IMR-90 (cell line): ENCODE measurements around the gene ROR2. TPM values are rescaled to one million over a fixed set of nuclear protein-coding genes. Genes with fewer than 3 reads are reported as not detected.

ENCODE experiments used
- ATAC-seq: fragments of 200-7000 bp; cut with Tn5 transposase; 2 replicates; pipeline ENCODE4 v1.9.1; 2020; ENCODE audit warnings: low read depth, mild to moderate bottlenecking, moderate library complexity
- BruUV-seq: library from RNA; stranded (reverse); fragments of 400-500 nt; replicated peaks from 2 replicates; lab custom pipeline; 2021; lab: Mats Ljungman, UMichigan
- CTCF ChIA-PET: fragments of 300-600 bp; formaldehyde crosslinking; extraction: SDS; loops from one replicate; lab custom pipeline; 2021; ENCODE audit warnings: antibody characterized with exemption; lab: Yijun Ruan, JAX
- POLR2A ChIA-PET: fragments of 300-600 bp; sonication (Branson Sonifier 250); formaldehyde crosslinking; loops from one replicate; lab custom pipeline; 2022; ENCODE audit warnings: antibody characterized with exemption; ENCODE audit not compliant: unreplicated experiment; lab: Charles Lee
- DNase-seq: peaks from one replicate; pipeline ENCODE4 v3.0.0; 2013
- H2AFZ ChIP-seq: replicated peaks from 2 replicates; pipeline ENCODE3; 2013; ENCODE audit warnings: low read length, mild to moderate bottlenecking; ENCODE audit not compliant: poor library complexity
- H2AK5ac ChIP-seq: 2 replicates; pipeline ENCODE4 v1.6.1; 2013; ENCODE audit warnings: low read depth, low read length, inconsistent platforms
- H2AK9ac ChIP-seq: replicated peaks from 2 replicates; pipeline ENCODE3; 2013; ENCODE audit warnings: mild to moderate bottlenecking, low read depth, low read length, moderate library complexity; ENCODE audit not compliant: poor library complexity
- H2BK120ac ChIP-seq: 2 replicates; pipeline ENCODE4 v1.6.1; 2013; ENCODE audit warnings: low read depth, low read length, inconsistent platforms
- H2BK15ac ChIP-seq: 3 replicates; pipeline ENCODE4 v1.6.1; 2013; ENCODE audit warnings: low read depth, low read length, inconsistent platforms
- H2BK20ac ChIP-seq: 2 replicates; pipeline ENCODE4 v1.6.1; 2013; ENCODE audit warnings: low read depth, mild to moderate bottlenecking, inconsistent platforms, low read length, moderate library complexity
- H2BK5ac ChIP-seq: 2 replicates; pipeline ENCODE4 v1.6.1; 2013; ENCODE audit warnings: mild to moderate bottlenecking, low read depth, low read length, inconsistent platforms; ENCODE audit not compliant: poor library complexity, severe bottlenecking
- H3K14ac ChIP-seq: replicated peaks from 2 replicates; pipeline ENCODE4 v1.6.1; 2013; ENCODE audit warnings: low read depth, low read length, inconsistent platforms
- H3K18ac ChIP-seq: 2 replicates; pipeline ENCODE4 v1.6.1; 2013; ENCODE audit warnings: low read depth, low read length, control low read depth
- H3K23ac ChIP-seq: 2 replicates; pipeline ENCODE4 v1.6.1; 2013; ENCODE audit warnings: low read depth, low read length, inconsistent platforms
- H3K27ac ChIP-seq: 2 replicates; pipeline ENCODE4 v1.5.1; 2013; ENCODE audit warnings: mild to moderate bottlenecking, control low read depth, low read length; ENCODE audit not compliant: insufficient read depth
- H3K27me3 ChIP-seq: 2 replicates; pipeline ENCODE4 v1.6.1; 2013; ENCODE audit warnings: low read length; ENCODE audit not compliant: control insufficient read depth, insufficient read depth
- H3K36me3 ChIP-seq: 2 replicates; pipeline ENCODE4 v1.6.1; 2013; ENCODE audit warnings: low read length, mixed read lengths; ENCODE audit not compliant: control insufficient read depth, insufficient read depth
- H3K4ac ChIP-seq: 2 replicates; pipeline ENCODE4 v1.6.1; 2013; ENCODE audit warnings: low read depth, low read length, inconsistent platforms
- H3K4me1 ChIP-seq: 2 replicates; pipeline ENCODE4 v1.6.1; 2013; ENCODE audit warnings: low read length, mixed read lengths; ENCODE audit not compliant: control insufficient read depth, insufficient read depth
- H3K4me2 ChIP-seq: 2 replicates; pipeline ENCODE4 v1.6.1; 2013; ENCODE audit warnings: low read depth, mild to moderate bottlenecking, control low read depth, low read length, moderate library complexity
- H3K4me3 ChIP-seq: 2 replicates; pipeline ENCODE4 v1.5.1; 2013; ENCODE audit warnings: low read depth, mild to moderate bottlenecking, control low read depth, low read length, moderate library complexity; ENCODE audit not compliant: insufficient read depth
- H3K56ac ChIP-seq: 2 replicates; pipeline ENCODE4 v1.6.1; 2013; ENCODE audit warnings: low read length, inconsistent platforms; ENCODE audit not compliant: insufficient read depth; ENCODE audit errors: extremely low read depth
- H3K79me1 ChIP-seq, 2 experiments: 2 replicates each; pipeline ENCODE4 v1.6.1; 2013; ENCODE audit warnings: low read length in 2 of 2, inconsistent platforms in 1 of 2, low read depth in 1 of 2
- H3K9ac ChIP-seq: 2 replicates; pipeline ENCODE4 v1.6.1; 2013; ENCODE audit warnings: low read depth, low read length, control low read depth
- H3K9me1 ChIP-seq: 2 replicates; pipeline ENCODE4 v1.6.1; 2013; ENCODE audit warnings: low read length, inconsistent platforms; ENCODE audit not compliant: insufficient read depth
- H3K9me3 ChIP-seq: 2 replicates; pipeline ENCODE4 v1.6.1; 2013; ENCODE audit warnings: low read length; ENCODE audit not compliant: control insufficient read depth, insufficient read depth
- H4K20me1 ChIP-seq: 2 replicates; pipeline ENCODE4 v1.6.1; 2013; ENCODE audit warnings: low read length, inconsistent platforms; ENCODE audit not compliant: insufficient read depth
- H4K5ac ChIP-seq: 2 replicates; pipeline ENCODE4 v1.6.1; 2013; ENCODE audit warnings: mild to moderate bottlenecking, low read depth, low read length, control low read depth
- H4K8ac ChIP-seq, 2 experiments: 2 replicates each; pipeline ENCODE4 v1.6.1; 2013; ENCODE audit warnings: low read depth in 2 of 2, low read length in 2 of 2, control low read depth in 1 of 2, inconsistent platforms in 1 of 2
- H4K91ac ChIP-seq: 2 replicates; pipeline ENCODE4 v1.6.1; 2013; ENCODE audit warnings: low read depth, low read length, inconsistent platforms; ENCODE audit not compliant: insufficient read depth
- MXI1 ChIP-seq: IDR thresholded peaks from 2 replicates; pipeline ENCODE4 v1.6.1; 2012; ENCODE audit warnings: low read depth, mild to moderate bottlenecking, low read length, moderate library complexity, borderline replicate concordance
- RCOR1 ChIP-seq: IDR thresholded peaks from 2 replicates; pipeline ENCODE4 v1.6.1; 2012; ENCODE audit warnings: mild to moderate bottlenecking, low read length, improper control_type of control experiment; ENCODE audit not compliant: insufficient replicate concordance
- WGBS, 2 experiments: methylation state at CpG; one replicate each; pipeline versions ENCODE4 v1.1.5 to v1.1.7; 2013; ENCODE audit warnings: missing lambda C conversion rate in 2 of 2; ENCODE audit not compliant: insufficient read length in 1 of 2; ENCODE audit errors: extremely low coverage in 2 of 2; 5-methylcytosine and 5-hydroxymethylcytosine counted together
- dilution Hi-C: fragments of 300-500 bp; cut with HindIII; formaldehyde crosslinking; loops from one replicate; pipeline ENCODE4 v1.14.3; 2018; ENCODE audit warnings: low sequenced_read_pairs; ENCODE audit not compliant: unreplicated experiment
- in situ Hi-C: fragments of 300-500 bp; cut with MboI; formaldehyde crosslinking; loops from 3 replicates; pipeline ENCODE4 v1.14.3; 2019; ENCODE audit warnings: low sequenced_read_pairs, inconsistent platforms, mixed read lengths
- intact Hi-C: fragments of 100-400 bp; cut with micrococcal nuclease; formaldehyde crosslinking; loops from 2 replicates; pipeline ENCODE4 v1.10.0; 2022
- polyA plus RNA-seq, 3 experiments: library from polyadenylated mRNA; depleted of rRNA; stranded (reverse); fragments of >200 nt; gene quantifications; 2 replicates each; pipeline ENCODE4 v1.2.3, GENCODE V29; 2012; ENCODE audit warnings: low replicate concordance in 1 of 3
- total RNA-seq: library from RNA; depleted of rRNA; stranded (reverse); fragments of >200 nt; gene quantifications from 2 replicates; pipeline ENCODE4 v1.2.3, GENCODE V29; 2012

The ROR2 gene
- total and polyA plus RNA-seq, 2 of the 4 experiments (the other 2 are of a cell fraction) = 2.3 to 4.8 TPM

DNA sequence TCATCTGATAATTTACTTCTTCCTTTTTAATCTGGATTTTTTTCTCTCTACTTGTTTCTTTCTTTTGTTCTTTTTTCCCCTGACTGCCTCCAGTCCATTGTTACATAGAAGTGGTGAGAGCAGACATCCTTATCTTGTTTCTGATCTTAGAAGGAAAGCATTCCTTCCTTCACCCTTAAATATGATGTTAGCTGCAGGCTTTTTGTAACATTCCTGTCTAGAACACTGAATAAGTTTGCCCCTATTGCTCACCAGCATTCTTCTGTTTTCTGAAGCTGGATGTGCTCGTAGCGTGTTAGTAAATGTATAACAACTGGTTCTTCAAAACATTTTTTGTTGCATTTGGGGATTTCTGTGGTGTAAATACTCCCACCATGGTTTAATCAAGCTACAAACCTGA, 389.7 kb downstream of the ROR2 start:
- no peak overlapping the region for H3K4ac ChIP-seq
- TF ChIP-seq MXI1 (no peak), RCOR1 (no peak)
- H3K4me2 ChIP-seq = no peak overlapping the region
- DNase-seq (peak; percentile 41), ATAC-seq (peak; percentile 52)
- H3K18ac ChIP-seq = peak overlapping the region; percentile 16; the same call in 1 of the 2 replicates
- no peak overlapping the region for H3K14ac ChIP-seq
- no peaks in the 10 kb centered on the region for H3K9me3 ChIP-seq
- intact Hi-C loops (loop anchor here (10.0 kb wide), 1 partner anchor 646 kb away; no protein-coding TSS in a partner anchor), dilution Hi-C loops (no loop called here), in situ Hi-C loops (no loop called here)
- no peak overlapping the region for H4K5ac ChIP-seq
- H3K4me3 ChIP-seq = no peak overlapping the region
- H4K91ac ChIP-seq = no peak overlapping the region
- no peak overlapping the region for H3K9ac ChIP-seq
- no peak overlapping the region for H2BK120ac ChIP-seq
- no peaks in the 10 kb centered on the region for H3K36me3 ChIP-seq
- H2BK5ac ChIP-seq = no peak overlapping the region
- WGBS, 2 experiments = no CpG with 5 or more reads among the region's 2 CpGs
- H2BK20ac ChIP-seq = no peak overlapping the region
- no peak overlapping the region for H2BK15ac ChIP-seq
- no peaks in the 10 kb centered on the region for H4K20me1 ChIP-seq
- H3K27me3 ChIP-seq = no peaks in the 10 kb centered on the region
- H3K9me1 ChIP-seq = no peaks in the 10 kb centered on the region; the same call in 1 of the 2 replicates
- no peak overlapping the region for H3K56ac ChIP-seq
- no TSS peak for BruUV-seq
- H3K27ac ChIP-seq = no peak overlapping the region
- H3K79me1 ChIP-seq = no peaks in the 10 kb centered on the region
- no peak overlapping the region for H3K23ac ChIP-seq
- H2AK5ac ChIP-seq = no peak overlapping the region
- CTCF ChIA-PET = no interaction called here
- H2AK9ac ChIP-seq = no peak overlapping the region
- H2AFZ ChIP-seq = no peak overlapping the region
- no peak overlapping the region; a peak in 1 of 4 replicates for H4K8ac ChIP-seq
- H3K4me1 ChIP-seq = peaks cover 5% of the 10 kb centered on the region; the same call in 1 of the 2 replicates
- POLR2A ChIA-PET = no interaction called here
